ENCODE data around the gene SDK1.

DNA sequence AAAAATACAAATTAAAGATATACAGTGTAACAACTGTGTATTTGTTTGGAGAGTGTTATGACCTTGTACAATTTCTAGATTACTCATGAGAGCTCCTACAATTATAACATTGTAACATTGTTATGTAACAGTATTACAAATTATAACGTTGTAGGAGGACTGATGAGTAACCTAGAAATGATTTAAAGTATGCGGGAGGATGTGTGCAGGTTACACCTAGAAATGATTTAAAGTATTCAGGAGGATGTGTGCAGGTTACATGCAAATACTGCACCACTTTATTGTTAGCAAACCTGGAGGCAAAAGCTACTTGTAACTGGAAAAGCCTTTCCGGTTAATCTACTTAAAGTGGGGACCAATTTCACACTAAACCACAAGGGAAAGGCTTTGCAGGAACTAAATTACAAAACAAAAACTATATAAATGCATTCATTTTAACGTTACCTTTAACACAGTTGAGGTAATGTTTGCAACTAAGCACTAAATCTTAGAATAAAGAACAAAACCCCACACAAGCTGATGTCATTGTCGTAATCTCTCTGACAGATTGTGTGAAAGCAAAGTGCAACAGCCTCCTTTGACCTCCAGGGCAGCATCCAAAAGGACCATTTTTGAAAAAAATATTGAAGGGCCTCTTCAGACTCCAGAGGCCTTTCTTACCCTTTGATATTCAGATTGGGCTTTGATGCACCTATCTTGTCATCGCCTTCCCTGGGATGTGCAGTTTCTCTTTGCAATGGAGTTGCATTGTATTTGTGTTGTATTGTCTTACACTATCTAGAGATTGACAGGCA lies 858.9 kb downstream of the SDK1 start:
- TF ChIP-seq, protein P1, sequence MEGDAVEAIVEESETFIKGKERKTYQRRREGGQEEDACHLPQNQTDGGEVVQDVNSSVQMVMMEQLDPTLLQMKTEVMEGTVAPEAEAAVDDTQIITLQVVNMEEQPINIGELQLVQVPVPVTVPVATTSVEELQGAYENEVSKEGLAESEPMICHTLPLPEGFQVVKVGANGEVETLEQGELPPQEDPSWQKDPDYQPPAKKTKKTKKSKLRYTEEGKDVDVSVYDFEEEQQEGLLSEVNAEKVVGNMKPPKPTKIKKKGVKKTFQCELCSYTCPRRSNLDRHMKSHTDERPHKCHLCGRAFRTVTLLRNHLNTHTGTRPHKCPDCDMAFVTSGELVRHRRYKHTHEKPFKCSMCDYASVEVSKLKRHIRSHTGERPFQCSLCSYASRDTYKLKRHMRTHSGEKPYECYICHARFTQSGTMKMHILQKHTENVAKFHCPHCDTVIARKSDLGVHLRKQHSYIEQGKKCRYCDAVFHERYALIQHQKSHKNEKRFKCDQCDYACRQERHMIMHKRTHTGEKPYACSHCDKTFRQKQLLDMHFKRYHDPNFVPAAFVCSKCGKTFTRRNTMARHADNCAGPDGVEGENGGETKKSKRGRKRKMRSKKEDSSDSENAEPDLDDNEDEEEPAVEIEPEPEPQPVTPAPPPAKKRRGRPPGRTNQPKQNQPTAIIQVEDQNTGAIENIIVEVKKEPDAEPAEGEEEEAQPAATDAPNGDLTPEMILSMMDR (IDR thresholded peaks at IDR 0.05; ENCODE audit: borderline replicate concordance, extremely low read depth, low read length, poor library complexity, severe bottlenecking) = no peak
- TF ChIP-seq EZH2 (IDR thresholded peaks at IDR 0.05; ENCODE audit: borderline replicate concordance, low read depth, low read length, severe bottlenecking) = no peak
